Mucosa of gallbladder (tissue), 1 donor: ENCODE measurements around the gene KIF19. TPM values are rescaled to one million over a fixed set of nuclear protein-coding genes. Genes with fewer than 3 reads are reported as not detected.

ENCODE experiments used
- DNase-seq: peaks from one replicate; pipeline ENCODE4 v3.0.0-alpha.2; 2020; ENCODE audit warnings: low spot score
- total RNA-seq: library from RNA; stranded (reverse); gene quantifications from one replicate; pipeline ENCODE4 v1.2.1, GENCODE V29; 2021
- donor health status: DM: no; HTN: no; CAD: no.

Gene KIF19
- total RNA-seq, 1 donor from 2014 or later = 0.32 TPM

DNA sequence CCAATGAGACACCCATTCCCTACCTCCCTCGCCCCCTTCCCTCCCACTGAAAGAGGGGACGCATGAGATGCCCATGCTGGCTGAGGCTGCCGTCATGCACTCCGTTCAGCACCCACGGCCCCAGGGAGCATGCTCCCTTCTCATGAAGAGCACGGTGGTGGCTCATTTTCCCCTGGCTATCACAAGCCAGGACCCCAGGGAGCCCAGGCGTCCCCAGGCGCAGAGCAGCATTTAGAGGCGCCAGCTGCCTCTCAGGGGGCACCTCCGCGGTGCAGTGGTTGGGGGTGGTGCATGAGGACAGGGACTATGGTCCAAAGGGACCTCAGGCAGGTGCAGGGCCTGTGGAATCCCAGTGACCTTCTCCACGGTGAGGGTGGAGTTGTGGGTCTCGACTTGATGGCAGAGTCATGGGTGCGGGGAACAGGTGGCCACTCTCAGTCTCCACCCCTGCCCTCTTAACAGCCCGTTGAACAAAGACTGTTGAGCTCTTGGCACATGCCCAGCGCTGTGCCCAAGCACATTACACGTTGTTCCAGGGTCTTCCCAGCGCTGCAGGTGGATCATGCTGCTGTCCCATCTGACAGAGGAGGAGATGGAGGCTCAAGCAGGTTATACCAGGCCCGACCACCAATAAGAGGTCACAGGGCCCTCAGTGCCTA lies 13.6 kb downstream of the KIF19 start:
- DNase-seq = no peak

DNA sequence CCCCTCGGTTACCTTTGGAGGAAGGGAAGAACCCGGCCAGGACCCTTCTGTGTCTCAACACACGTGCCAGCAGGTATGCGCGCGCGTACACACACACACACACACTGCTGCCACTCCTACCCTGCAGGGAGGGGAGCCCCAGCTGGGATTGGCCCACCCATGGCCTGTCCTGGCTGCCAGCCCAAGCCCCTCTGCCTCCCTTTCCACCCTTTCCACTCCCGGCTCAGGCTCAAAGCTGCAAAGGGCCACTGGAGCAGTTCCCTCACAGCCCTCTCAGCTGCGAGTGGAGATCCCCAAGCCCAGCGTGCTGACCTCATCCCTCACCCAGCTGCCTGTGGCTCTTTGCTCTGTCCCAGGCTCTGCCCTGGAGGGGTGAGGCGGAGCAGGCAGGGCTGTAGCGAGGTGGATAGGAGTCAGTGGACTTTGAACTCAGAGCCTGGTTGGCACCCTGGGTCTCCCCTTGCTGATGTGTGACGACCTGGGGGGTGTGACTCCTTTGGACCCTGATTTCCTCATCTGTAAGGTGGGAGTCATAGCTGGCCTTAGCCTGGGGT lies 14.5 kb downstream of the KIF19 start:
- no peak for DNase-seq

DNA sequence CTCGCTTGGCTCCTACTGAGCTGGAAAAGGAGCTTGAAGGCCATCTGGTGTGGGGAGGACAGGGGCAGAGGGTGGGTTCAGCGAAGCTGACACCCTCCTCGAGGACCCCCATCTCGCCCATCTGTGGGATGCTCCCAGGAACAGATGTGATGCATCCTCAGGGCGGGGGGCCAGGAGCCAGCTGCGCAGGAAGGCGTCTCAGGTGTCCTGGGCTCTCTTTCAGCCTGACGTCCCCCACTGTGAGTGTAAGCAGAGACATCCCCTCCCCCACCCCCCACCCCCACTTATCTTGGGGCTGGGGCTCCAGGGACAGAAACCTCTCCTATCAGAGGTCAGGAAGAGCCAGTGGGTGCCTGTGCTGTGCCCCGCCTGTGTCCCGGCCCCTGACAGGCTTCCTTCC lies 16.2 kb downstream of the KIF19 start:
- no peak for DNase-seq

DNA sequence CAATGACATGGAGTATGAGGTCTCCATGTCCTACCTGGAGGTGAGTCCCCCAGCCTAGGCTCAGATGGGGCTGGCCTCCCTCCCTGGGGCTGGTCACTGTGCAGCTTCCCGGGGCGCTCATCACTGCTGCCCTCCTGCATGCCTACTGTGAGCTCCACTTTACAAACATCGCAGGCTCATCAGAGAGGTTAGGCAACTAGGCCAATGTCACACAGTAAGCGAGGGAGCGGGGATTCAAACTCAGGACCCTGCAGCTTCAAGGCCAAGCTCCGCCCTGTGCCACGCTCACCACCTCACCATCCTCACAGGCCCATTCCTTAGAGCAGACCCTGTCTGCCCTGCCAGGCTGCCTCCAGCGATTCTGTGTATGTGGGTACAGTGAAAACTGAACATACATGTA lies 17.1 kb downstream of the KIF19 start:
- DNase-seq = no peak

DNA sequence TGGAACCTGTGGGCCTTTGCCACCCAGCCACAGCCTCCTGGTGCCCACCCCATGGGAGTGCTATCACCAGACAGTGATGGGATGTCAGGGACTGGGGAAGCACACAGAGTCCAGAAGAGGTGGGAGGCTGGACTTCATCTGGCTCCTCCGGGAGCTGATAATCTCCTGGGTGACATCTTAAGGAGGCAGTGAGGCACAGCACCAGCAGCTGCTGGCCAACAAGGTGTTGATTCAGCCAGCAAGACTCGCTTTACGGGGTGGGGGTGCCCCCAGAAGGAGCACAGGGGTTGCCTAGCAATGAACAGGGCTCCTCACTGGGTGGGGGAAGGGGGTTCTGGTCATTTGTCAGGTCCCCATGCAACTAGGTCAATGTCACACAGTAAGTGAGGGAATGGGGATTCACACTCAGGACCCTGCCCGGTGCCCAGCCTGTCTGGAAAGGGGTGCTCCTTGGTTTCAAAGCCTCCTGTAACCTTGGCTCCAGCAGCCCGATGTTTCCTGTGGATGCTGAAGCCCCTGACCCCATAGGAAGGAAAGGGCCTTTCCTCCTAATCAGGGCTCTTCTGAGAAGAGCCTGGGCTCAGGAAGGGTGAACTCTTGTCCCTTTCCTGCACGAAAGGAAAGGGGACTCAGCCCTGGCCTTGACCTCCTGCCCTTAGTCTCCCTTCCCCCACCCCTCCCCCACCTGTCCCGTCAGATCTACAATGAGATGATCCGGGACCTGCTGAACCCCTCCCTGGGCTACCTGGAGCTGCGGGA lies 17.7 kb downstream of the KIF19 start:
- no peak for DNase-seq

DNA sequence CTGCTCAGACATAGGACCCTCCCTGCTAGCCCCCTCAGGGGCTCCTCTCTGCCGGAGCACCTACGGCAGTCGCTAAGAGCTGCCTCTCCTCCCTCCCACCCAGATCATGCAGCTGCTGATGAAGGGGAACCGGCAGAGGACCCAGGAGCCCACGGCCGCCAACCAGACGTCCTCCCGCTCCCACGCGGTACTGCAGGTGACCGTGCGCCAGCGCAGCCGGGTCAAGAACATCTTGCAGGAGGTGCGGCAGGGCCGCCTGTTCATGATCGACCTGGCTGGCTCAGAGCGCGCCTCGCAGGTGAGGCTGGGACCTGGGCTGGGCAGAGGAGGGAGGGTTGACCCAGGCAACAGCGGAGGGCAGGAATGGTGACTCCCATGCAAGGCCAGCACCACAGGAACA lies 18.6 kb downstream of the KIF19 start:
- no peak for DNase-seq

DNA sequence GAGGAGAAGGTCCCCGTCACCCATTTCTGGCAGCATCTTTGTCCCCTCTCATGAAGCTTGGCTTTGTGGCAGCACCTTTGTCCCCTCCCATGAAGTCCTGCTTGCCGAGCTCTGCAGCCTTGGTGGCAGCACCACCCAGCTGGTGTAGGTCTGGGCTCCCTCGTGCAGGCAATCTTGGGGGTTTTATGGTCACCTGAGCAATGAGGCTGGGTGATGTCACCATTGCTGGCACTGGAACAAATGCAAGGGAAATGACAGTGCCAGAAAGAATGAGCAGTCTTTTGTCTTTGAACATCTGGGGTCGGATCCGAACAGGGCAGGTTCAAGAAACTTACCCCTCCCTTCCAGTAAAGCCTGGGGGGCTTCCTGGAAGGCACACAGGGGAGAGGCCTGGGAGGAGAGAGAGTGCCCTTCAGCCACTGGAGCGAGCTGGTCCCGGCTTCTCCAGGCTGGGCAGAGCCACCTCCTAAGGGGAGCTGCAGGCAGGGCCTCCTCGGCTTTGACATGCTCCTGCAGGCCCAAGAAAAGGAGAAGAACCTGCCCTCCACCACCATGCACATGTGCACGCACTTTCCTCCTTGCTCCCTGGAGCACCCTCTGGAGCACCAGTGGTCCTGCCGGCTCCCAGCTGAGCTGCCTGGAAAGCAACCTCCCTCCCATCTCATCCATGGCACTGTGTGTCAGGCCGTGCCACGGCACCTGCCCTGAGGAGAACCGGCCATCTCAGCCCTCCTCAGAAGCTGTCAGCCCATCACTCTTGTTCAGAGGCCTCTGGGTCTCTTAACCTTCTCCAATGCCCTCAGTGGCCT lies 19.6 kb downstream of the KIF19 start:
- DNase-seq = no peak

DNA sequence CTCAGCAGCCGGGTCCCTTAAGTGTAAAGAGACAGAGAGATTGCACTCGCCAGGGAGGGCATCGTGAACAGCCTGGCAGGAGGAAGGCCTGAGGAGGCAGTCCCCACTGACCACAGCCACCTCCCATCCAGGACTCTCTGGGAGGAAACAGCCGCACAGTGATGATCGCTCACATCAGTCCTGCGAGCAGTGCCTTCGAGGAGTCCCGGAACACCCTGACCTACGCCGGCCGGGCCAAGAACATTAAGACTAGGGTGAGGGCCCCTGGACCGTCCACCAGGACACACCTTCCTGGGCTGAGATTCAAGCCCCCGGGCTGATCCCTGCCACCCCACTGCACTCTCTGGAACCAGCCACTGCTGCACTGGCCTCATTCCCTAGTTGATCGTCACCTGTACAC lies 21.6 kb downstream of the KIF19 start:
- no peak for DNase-seq

DNA sequence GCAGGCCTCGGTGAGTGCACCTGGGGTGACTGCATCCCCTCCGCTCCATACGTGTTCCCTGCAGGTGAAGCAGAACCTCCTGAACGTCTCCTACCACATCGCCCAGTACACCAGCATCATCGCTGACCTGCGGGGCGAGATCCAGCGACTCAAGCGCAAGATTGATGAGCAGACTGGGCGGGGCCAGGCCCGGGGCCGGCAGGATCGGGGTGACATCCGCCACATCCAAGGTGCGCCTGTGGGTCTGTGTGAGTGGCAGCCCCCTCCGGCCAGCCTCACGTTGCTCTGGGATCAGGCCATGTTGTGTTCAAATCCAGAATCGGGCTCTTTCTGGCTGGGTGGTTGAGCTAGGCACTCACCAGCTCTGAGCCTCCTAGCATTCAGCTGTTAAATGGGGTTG lies 23.1 kb downstream of the KIF19 start:
- DNase-seq = no peak

DNA sequence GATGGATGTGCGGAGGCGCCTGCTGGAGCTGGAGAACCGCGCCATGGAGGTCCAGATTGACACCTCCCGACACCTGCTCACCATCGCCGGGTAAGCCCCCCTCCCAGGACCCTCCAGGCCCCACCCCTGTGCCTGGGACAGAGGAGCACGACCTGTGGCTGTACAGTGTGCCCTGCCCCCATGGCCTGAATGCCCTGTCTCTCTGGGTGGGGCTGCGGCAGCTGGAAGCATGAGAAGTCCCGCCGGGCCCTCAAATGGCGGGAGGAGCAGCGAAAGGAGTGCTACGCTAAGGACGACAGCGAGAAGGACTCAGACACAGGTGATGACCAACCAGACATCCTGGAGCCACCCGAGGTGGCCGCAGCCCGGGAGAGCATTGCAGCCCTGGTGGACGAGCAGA lies 24.5 kb downstream of the KIF19 start:
- no peak for DNase-seq

DNA sequence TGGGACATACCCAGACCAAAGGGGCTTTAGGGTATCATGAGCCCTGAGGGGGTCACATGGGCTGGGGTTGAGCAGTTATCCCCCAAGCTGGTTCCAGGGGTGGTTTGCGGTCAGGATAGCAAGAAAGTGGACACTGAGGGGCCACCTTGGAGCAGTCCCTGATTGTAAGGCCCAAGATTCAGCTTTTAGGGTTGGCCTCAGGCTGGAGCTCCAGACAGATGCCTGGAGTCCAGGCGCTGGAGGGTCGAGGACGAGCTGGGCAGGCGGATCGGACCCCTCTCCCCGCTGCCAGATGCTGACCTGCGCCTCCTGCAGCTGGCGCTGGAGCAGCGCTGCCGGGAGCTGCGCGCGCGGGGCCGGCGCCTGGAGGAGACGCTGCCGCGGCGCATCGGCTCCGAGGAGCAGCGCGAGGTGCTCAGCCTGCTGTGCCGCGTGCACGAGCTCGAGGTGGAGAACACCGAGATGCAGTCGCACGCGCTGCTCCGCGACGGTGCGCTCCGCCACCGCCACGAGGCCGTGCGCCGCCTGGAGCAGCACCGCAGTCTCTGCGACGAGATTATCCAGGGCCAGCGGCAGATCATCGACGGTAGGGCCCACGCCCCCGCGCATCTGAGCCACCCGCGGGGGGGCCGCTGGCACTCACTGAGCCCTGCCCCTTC lies 25.7 kb downstream of the KIF19 start:
- DNase-seq = no peak

DNA sequence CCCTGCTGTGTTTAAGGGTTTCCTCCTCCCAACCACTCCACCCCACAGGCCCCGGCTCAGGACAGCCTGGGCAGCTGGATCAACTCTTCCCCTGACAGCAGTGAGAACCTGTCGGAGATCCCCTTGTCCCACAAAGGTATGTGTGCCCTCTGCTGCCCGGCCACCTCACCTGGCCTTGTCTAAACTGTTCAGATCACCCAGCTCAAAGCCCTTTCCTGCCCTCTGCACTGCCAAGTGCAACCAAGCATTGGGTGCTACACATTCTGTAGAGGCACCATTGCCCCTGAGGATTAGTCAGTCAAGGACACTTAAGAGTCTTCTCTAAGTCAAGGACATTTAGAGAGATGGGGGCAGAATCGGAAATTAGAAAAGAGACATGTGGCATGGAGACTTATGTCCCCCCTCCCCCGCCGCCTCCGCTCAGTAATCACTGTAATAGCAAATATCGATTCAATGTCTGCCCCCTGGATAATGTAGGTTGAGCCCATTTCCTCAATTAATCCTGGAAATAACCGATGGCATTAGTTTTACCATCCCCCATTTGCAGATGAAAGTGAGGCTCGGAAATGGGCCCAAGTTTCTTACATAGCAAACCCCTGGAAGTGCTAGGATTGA lies 27.5 kb downstream of the KIF19 start:
- no peak for DNase-seq

DNA sequence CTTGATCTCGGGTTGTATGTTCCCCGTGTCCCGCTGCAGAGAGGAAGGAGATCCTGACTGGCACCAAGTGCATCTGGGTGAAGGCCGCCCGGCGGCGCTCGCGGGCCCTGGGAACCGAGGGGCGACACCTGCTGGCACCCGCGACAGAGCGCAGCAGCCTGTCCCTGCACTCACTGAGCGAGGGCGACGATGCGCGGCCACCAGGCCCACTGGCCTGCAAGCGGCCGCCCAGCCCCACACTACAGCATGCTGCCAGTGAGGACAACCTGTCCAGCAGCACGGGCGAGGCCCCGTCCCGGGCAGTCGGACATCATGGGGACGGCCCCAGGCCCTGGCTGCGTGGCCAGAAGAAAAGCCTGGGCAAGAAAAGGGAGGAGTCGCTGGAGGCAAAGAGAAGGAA lies 28.1 kb downstream of the KIF19 start:
- no peak for DNase-seq

DNA sequence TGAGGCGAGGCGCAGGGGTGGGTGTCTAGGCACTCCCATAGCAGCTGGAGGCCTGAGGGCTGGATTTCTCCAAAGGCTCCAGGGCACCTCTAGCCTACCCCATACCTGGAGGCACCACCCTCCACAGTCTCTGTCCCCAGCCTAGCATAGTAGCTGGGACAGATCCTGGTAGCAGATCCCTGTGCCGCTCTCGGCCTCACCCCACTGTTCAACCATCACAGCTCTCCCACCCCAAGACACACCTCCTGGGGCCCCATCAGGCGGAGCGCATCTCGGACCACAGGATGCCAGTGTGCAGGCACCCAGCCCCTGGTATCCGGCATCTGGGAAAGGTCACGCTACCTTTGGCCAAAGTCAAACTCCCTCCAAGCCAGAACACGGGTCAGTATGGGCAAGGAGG lies 28.5 kb downstream of the KIF19 start:
- no peak for DNase-seq

DNA sequence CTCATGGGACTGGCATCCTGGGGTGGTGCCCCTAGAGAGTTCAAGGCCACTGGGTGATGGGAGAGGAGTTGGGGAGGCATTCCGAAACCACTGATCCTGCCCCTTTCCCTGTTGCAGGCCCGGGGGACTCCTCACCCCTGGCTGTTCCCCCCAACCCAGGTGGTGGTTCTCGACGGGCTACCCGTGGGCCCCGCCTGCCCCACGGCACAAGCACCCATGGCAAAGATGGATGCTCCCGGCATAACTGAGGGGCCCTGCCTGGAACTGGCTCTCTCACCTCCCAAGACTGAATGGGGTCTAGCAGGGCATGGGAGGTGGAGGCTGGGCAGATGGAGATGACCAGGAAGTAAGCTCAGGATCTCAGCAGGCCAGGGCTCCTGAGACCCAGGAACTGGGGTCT lies 29.0 kb downstream of the KIF19 start:
- DNase-seq = no peak

DNA sequence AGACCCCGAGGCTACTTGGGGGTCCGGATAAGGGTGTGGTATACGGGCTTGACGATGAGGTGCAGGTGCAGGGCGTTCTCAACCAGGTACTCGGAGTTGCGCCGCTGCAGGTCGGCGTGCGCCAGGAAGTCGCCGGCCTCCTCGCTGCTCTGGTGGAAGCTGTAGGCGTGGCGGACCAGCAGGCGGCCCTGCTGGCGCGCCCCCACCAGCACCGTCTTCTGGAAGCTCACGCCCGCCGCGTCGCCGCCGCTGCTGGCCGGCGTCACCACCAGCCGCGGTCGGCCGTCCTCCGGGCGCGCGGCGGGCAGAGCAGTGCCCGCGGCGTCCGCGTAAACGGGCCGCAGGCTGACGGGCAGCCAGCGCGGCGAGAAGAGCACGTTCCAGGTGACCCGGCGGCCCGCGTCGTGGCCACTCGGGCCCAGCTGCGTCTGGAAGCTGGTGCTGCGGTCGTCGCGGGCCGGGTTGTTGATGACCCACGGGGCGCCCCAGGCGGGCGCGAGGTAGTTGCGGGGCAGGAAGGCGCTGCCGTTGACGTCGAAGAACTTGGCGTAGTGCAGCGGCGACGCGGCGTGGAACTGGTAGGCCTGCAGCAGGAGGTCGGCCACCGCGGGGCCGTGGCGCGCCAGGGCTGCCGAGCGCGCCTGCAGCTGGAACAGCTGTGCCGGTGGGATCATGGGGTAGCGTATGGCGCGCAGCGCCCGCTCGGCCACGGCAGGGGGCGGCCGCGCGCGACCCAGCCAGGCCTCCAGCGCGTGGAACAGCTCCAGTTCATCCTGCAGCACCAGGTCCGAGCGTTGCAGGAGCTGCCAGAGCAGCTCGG lies 30.8 kb downstream of the KIF19 start:
- no peak for DNase-seq

DNA sequence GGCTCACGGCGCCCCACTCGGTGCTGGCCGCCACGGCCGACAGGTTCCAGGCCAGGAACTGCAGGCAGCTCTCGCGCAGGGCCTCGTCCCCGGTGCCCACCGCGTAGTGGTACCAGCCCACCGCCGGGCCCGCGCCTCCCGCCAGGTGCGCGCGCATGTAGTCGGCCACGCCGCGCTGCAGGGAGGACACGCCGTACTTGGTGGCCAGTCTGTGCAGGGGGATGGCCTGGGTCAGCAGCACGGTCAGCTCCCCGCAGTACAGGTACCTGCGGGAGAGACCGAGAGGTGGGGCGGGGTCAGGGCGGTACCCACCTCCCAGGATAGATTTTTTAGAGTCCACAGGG lies 31.4 kb downstream of the KIF19 start:
- DNase-seq = no peak

DNA sequence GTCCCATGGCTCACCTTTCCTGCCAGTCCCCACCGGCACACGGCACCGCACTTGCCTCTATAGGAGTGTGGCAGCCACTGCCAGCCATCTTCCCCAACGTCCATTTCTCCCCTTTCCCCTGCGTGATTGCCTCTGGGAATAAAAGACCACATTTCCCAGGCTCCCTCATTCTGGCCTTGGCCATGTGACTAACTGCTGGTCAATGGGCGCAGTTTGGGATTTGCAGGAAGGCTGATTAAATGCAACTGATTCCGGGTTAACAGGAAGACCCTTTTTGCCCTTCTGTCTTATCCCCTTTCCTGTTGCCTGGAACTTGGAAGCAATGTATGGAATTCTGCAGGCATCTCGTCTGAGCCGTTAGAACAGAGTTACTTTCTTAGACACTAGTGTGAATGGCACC lies 32.7 kb downstream of the KIF19 start:
- DNase-seq = no peak

DNA sequence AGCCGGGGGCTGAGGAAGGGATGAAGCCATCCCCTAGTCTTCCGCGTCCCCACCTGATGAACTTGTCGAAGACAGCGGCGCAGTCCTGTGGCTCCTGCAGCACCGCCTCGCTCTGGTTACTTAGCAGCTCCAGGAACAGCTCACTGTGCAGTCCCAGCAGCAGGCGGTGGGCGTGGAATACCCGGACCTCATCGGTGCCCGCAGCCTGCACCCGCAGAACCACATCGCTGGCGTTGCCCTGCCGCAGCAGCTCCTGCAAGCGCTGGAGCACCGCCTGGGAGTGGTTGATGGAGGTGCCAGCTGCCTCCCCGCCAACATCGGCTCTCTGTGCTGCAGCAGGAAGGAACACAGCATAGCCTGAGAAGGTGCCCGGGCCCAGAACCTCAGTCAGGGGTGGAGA lies 33.9 kb downstream of the KIF19 start:
- no peak for DNase-seq

DNA sequence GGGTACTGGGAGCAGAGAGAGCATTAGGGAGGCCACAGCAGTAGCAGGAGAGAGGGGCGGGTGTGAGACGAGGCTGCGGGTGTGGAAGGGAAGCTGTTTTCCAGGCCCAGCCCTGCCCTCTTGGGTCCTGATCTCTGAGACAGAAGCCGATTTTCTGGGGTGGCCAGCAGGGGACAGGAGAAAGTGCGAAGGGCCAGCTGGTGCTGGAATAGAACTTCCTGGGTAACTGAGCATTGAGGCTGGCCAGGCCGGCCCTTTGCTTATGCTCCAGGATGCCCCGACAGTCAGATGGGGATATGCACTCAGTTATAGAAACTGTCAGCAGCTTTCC lies 34.8 kb downstream of the KIF19 start:
- DNase-seq = no peak
